Ishikawa (cell line): ENCODE results near the gene SUPT20H.

Source experiments
- CEBPB ChIP-seq: IDR thresholded peaks from 2 replicates; pipeline ENCODE4 v1.6.1; 2012
- CREB1 ChIP-seq: IDR thresholded peaks from 2 replicates; pipeline ENCODE4 v1.6.1; 2012; ENCODE audit warnings: low read depth
- EGR1 ChIP-seq: IDR thresholded peaks from 2 replicates; pipeline ENCODE4 v1.6.1; 2012
- EP300 ChIP-seq: IDR thresholded peaks from 2 replicates; pipeline ENCODE4 v1.6.1; 2012; ENCODE audit warnings: borderline replicate concordance
- FOXM1 ChIP-seq: IDR thresholded peaks from 2 replicates; pipeline ENCODE4 v1.6.1; 2012; ENCODE audit warnings: low read depth, borderline replicate concordance
- MAX ChIP-seq: IDR thresholded peaks from 2 replicates; pipeline ENCODE4 v1.6.1; 2012
- NFIC ChIP-seq: IDR thresholded peaks from 2 replicates; pipeline ENCODE4 v1.6.1; 2012
- RAD21 ChIP-seq: IDR thresholded peaks from 2 replicates; pipeline ENCODE4 v1.6.1; 2012; ENCODE audit warnings: low read depth
- REST ChIP-seq: IDR thresholded peaks from 2 replicates; pipeline ENCODE4 v1.6.1; 2012; ENCODE audit warnings: low read depth, mild to moderate bottlenecking
- TAF1 ChIP-seq: IDR thresholded peaks from 2 replicates; pipeline ENCODE4 v1.6.1; 2012; ENCODE audit warnings: low read depth, mild to moderate bottlenecking
- TCF12 ChIP-seq: IDR thresholded peaks from 2 replicates; pipeline ENCODE4 v1.6.1; 2012; ENCODE audit warnings: low read depth
- TEAD4 ChIP-seq: IDR thresholded peaks from 2 replicates; pipeline ENCODE4 v1.6.1; 2012
- USF1 ChIP-seq: IDR thresholded peaks from 2 replicates; pipeline ENCODE4 v1.6.1; 2012
- YY1 ChIP-seq: IDR thresholded peaks from 2 replicates; pipeline ENCODE4 v1.6.1; 2012; ENCODE audit warnings: low read depth
- ZBTB7A ChIP-seq: IDR thresholded peaks from 2 replicates; pipeline ENCODE4 v1.6.1; 2012; ENCODE audit warnings: low read depth

The SUPT20H gene

GRCh38 chr13:37074703-37075102, 15.2 kb upstream of the SUPT20H start:
- TF ChIP-seq RAD21 (peak; percentile 42), TAF1 (no peak), ZBTB7A (no peak), TEAD4 (no peak), YY1 (no peak), EGR1 (no peak), EP300 (no peak)

GRCh38 chr13:37072024-37072423, 12.5 kb upstream of the SUPT20H start:
- no peak for TF ChIP-seq YY1
- no peak for TF ChIP-seq TEAD4
- TF ChIP-seq RAD21: no peak
- TF ChIP-seq EGR1: no peak
- no peak for TF ChIP-seq MAX
- TF ChIP-seq ZBTB7A: no peak
- TF ChIP-seq CREB1: no peak
- no peak for TF ChIP-seq USF1
- TF ChIP-seq FOXM1: no peak
- no peak for TF ChIP-seq EP300
- no peak for TF ChIP-seq CEBPB
- no peak for TF ChIP-seq NFIC

GRCh38 chr13:37070956-37071355, 11.5 kb upstream of the SUPT20H start:
- TF ChIP-seq NFIC (no peak), RAD21 (no peak), YY1 (no peak), TCF12 (no peak), FOXM1 (no peak), REST (no peak), USF1 (no peak), ZBTB7A (no peak), EP300 (no peak), TEAD4 (no peak), EGR1 (no peak)

GRCh38 chr13:37070145-37070695, 10.7 kb upstream of the SUPT20H start:
- no peak for TF ChIP-seq RAD21

- TF ChIP-seq EGR1: peak; percentile 76
- TF ChIP-seq ZBTB7A: peak; percentile 49; the same call in 1 of the 2 replicates
- TF ChIP-seq TCF12: no peak
Measured at GRCh38 chr13:37069597-37070103, 10.2 kb upstream of the SUPT20H start.

GRCh38 chr13:37068962-37069361, 9.5 kb upstream of the SUPT20H start:
- TF ChIP-seq FOXM1 (no peak), RAD21 (peak; percentile 36; the same call in 1 of the 2 replicates)

GRCh38 chr13:37067874-37068273, 8.4 kb upstream of the SUPT20H start:
- TF ChIP-seq MAX (no peak), EGR1 (no peak), EP300 (no peak), RAD21 (no peak), TAF1 (no peak), ZBTB7A (no peak), TCF12 (no peak), CREB1 (no peak)

GRCh38 chr13:37065890-37066526, 6.5 kb upstream of the SUPT20H start:
- TF ChIP-seq CREB1 (no peak), TAF1 (no peak), TEAD4 (no peak), EGR1 (no peak), YY1 (no peak), FOXM1 (no peak), USF1 (no peak), EP300 (no peak), TCF12 (no peak), RAD21 (no peak), CEBPB (no peak), REST (no peak), ZBTB7A (no peak), MAX (no peak), NFIC (no peak)
